Hepatocyte (in vitro differentiated cells): ENCODE results near the gene SLC9C2.

Experiments used
- EZH2 ChIP-seq: fragments of 200-600 bp; sonication (generic); IDR thresholded peaks from 2 replicates; pipeline ENCODE4 v1.6.1; 2016; ENCODE audit warnings: antibody characterized with exemption, mild to moderate bottlenecking, borderline replicate concordance
- TF ChIP-seq, protein P1 (sequence below): fragments of 200-600 bp; sonication (generic); IDR thresholded peaks from 2 replicates; pipeline ENCODE4 v1.5.1; 2016; ENCODE audit warnings: antibody characterized with exemption, mild to moderate bottlenecking; ENCODE audit not compliant: poor library complexity

DNA sequence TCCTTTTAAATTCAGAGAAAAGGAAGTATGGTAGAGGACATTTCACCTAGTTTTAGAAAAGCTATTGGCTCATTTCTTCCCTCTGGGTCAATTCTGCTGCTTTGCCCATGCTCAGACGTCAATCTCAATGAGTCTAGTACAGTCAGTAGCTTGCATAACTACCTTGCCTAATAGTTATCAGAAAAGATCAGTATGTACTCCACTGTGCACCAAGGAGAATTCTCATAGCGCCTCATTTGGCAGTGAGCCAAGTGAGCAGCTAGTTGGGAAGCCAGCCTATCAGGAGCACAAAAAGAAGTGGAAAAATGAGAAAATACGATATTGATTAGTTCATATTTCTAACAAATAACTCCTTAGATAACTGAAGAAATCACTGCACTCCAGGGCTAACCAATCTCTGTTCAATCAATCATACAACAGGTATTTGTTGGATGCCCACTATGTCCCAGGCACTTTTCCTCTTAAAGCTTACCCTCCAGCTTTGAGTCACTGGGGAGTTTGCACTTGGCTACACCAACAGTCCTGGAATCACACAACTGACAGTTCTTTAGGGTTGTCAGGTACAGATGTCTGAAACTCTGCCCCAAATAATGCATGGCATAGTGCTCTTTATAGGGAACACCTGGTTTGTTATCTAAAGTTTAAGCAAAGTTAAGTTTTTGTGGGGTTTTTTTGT is 75.6 kb downstream of the SLC9C2 start:
- TF ChIP-seq, protein P1, sequence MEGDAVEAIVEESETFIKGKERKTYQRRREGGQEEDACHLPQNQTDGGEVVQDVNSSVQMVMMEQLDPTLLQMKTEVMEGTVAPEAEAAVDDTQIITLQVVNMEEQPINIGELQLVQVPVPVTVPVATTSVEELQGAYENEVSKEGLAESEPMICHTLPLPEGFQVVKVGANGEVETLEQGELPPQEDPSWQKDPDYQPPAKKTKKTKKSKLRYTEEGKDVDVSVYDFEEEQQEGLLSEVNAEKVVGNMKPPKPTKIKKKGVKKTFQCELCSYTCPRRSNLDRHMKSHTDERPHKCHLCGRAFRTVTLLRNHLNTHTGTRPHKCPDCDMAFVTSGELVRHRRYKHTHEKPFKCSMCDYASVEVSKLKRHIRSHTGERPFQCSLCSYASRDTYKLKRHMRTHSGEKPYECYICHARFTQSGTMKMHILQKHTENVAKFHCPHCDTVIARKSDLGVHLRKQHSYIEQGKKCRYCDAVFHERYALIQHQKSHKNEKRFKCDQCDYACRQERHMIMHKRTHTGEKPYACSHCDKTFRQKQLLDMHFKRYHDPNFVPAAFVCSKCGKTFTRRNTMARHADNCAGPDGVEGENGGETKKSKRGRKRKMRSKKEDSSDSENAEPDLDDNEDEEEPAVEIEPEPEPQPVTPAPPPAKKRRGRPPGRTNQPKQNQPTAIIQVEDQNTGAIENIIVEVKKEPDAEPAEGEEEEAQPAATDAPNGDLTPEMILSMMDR: no peak
- no peak for TF ChIP-seq EZH2
